HepG2 (cell line): ENCODE results near the gene SLC25A5. TPM values are rescaled to one million over a fixed set of nuclear protein-coding genes. Genes with fewer than 3 reads are reported as not detected.

Experiments used
- BATF2 ChIP-seq: sonication (generic); formaldehyde crosslinking; IDR thresholded peaks from 2 replicates; pipeline ENCODE4 v1.8.0; 2022; ENCODE audit warnings: mild to moderate bottlenecking, missing genetic modification reagents, moderate library complexity
- BCL6 ChIP-seq: IDR thresholded peaks from 2 replicates; pipeline ENCODE4 v1.6.1; 2016; ENCODE audit warnings: missing genetic modification reagents, missing compliant biosample characterization
- CBX2 ChIP-seq, 2 experiments: fragments of 200-600 bp in 1 of 2; sonication (generic); formaldehyde crosslinking in 1 of 2; IDR thresholded peaks; 2 replicates each; pipeline versions ENCODE4 v1.7.0 to v1.8.1; 2018 to 2022; ENCODE audit warnings: low read depth in 2 of 2, low read length in 1 of 2, mild to moderate bottlenecking in 1 of 2, missing genetic modification reagents in 1 of 2
- CEBPZ ChIP-seq: IDR thresholded peaks from 2 replicates; pipeline ENCODE4 v1.6.1; 2012; ENCODE audit warnings: low read length, improper control_type of control experiment
- GATAD2A ChIP-seq: IDR thresholded peaks from 2 replicates; pipeline ENCODE4 v1.6.1; 2016
- HOXA5 ChIP-seq: sonication (generic); formaldehyde crosslinking; IDR thresholded peaks from 2 replicates; pipeline ENCODE4 v1.4.0; 2020; ENCODE audit warnings: missing genetic modification reagents
- RERE ChIP-seq: IDR thresholded peaks from 2 replicates; pipeline ENCODE4 v1.6.1; 2016; ENCODE audit warnings: low read depth, missing genetic modification reagents, missing compliant biosample characterization
- RFX1 ChIP-seq: fragments of 450-650 bp; IDR thresholded peaks from 2 replicates; pipeline ENCODE4 v1.6.1; 2017
- SAP130 ChIP-seq: IDR thresholded peaks from 2 replicates; pipeline ENCODE4 v1.6.1; 2016; ENCODE audit warnings: low read depth
- SRF ChIP-seq: IDR thresholded peaks from 2 replicates; pipeline ENCODE4 v1.6.1; 2011; ENCODE audit warnings: mild to moderate bottlenecking, low read depth, low read length, moderate library complexity
- ZFP1 ChIP-seq: IDR thresholded peaks from 2 replicates; pipeline ENCODE4 v1.6.1; 2016
- ZNF138 ChIP-seq: sonication (generic); formaldehyde crosslinking; IDR thresholded peaks from 2 replicates; pipeline ENCODE4 v1.5.0; 2020; ENCODE audit warnings: mild to moderate bottlenecking, low read depth, missing genetic modification reagents
- ZNF253 ChIP-seq: sonication (generic); formaldehyde crosslinking; IDR thresholded peaks from 2 replicates; pipeline ENCODE4 v1.8.0; 2022; ENCODE audit warnings: mild to moderate bottlenecking, missing genetic modification reagents, borderline replicate concordance
- ZNF503 ChIP-seq: sonication (generic); formaldehyde crosslinking; IDR thresholded peaks from 2 replicates; pipeline ENCODE4 v1.4.0; 2020; ENCODE audit warnings: missing genetic modification reagents
- ZNF629 ChIP-seq: sonication (generic); formaldehyde crosslinking; conservative IDR thresholded peaks from 2 replicates; pipeline ENCODE4 v1.5.0; 2020; ENCODE audit warnings: missing genetic modification reagents
- ZSCAN22 ChIP-seq: sonication (generic); formaldehyde crosslinking; IDR thresholded peaks from 2 replicates; pipeline ENCODE4 v1.4.0; 2020; ENCODE audit warnings: mild to moderate bottlenecking, missing genetic modification reagents
- polyA plus RNA-seq, 8 experiments: library from polyadenylated mRNA; depleted of rRNA in 3 of 8; stranded (reverse) in 7 of 8; unstranded in 1 of 8; fragments of >200 nt; fragmentation: Illumina TruSeq in 4 of 8; extraction: Trizol in 4 of 8; gene quantifications; 2 replicates each; pipeline versions ENCODE4 v1.2.1 to v1.2.3, GENCODE V29; 2011 to 2016; ENCODE audit warnings: low read depth in 4 of 8, missing spikeins in 1 of 8, mixed read lengths in 1 of 8; ENCODE audit not compliant: insufficient read depth in 1 of 8
- total RNA-seq, 5 experiments: library from RNA; depleted of rRNA; stranded (reverse); fragments of >200 nt; fragmentation: Illumina TruSeq; extraction: Trizol; gene quantifications; 2 replicates each; pipeline ENCODE4 v1.2.3, GENCODE V29; 2016; ENCODE audit warnings: low read depth in 1 of 5

SLC25A5 gene
- total and polyA plus RNA-seq, 2 of the 13 experiments (the other 11 are each of a cell fraction or from before 2014, with no cell fraction given), result 300 to 402 TPM

GRCh38 chrX:119495734-119496726 is 27.8 kb downstream of the SLC25A5 start (continued):
- no peak for TF ChIP-seq BATF2 (CRISPR knock-in tag)
- TF ChIP-seq RERE (CRISPR knock-in tag), result no peak
- no peak for TF ChIP-seq ZNF253 (CRISPR knock-in tag)
- TF ChIP-seq CEBPZ, result no peak
- no peak for TF ChIP-seq HOXA5 (CRISPR knock-in tag)
- TF ChIP-seq ZNF503 (CRISPR knock-in tag), result no peak
- peak; percentile 97 for TF ChIP-seq ZNF629 (CRISPR knock-in tag)
- peak; percentile 73 for TF ChIP-seq BCL6
- TF ChIP-seq SAP130 (CRISPR knock-in tag), result peak; percentile 55
- no peak for TF ChIP-seq CBX2 (IDR thresholded peaks at IDR 0.05; ENCODE audit: low read depth, low read length)
- TF ChIP-seq CBX2 (CRISPR knock-in tag; IDR thresholded peaks at IDR 0.05; ENCODE audit: low read depth), result no peak
- no peak for TF ChIP-seq ZSCAN22 (CRISPR knock-in tag)
- peak; percentile 68 for TF ChIP-seq GATAD2A (CRISPR knock-in tag)
- no peak for TF ChIP-seq ZFP1 (CRISPR knock-in tag)
- no peak for TF ChIP-seq ZNF138 (CRISPR knock-in tag)
- peak; percentile 33; the same call in 1 of the 2 replicates for TF ChIP-seq RFX1
- no peak for TF ChIP-seq SRF
